Stomach (tissue), 9 donors: ENCODE data around the gene SLC5A2. TPM values are rescaled to one million over a fixed set of nuclear protein-coding genes. Genes with fewer than 3 reads are reported as not detected.
A peak's percentile ranks its signal among the peaks of the same experiment; 100 is the strongest.
"Not testable (repeated sequence)": the region's sequence is repeated elsewhere in the genome, so short reads cannot be mapped to it uniquely, and the experiment has no call there.

Experiments used
- DNase-seq, 2 donors: peaks; one replicate each; pipeline versions ENCODE4 v3.0.0 to v3.0.0-alpha.2; 2013 to 2019
- H3K27ac ChIP-seq, 5 donors: fragments of 200-600 bp in 4 of 5; sonication (generic) in 4 of 5; one replicate each; pipeline ENCODE4 v1.5.1; 2013 to 2019; ENCODE audit warnings: mild to moderate bottlenecking in 1 of 5, moderate library complexity in 1 of 5
- H3K27me3 ChIP-seq, 3 donors: fragments of 200-600 bp; sonication (generic); one replicate each; pipeline ENCODE4 v1.5.1; 2017 to 2019; ENCODE audit warnings: mixed run types in 1 of 3
- H3K36me3 ChIP-seq, 4 donors: fragments of 200-600 bp; sonication (generic); 1 replicate in 3 of 4; 2 replicates in 1 of 4; pipeline ENCODE4 v1.5.1; 2016 to 2019
- H3K4me1 ChIP-seq, 4 donors: fragments of 200-600 bp; sonication (generic); one replicate each; pipeline ENCODE4 v1.5.1; 2016 to 2019
- H3K4me3 ChIP-seq, 4 donors: fragments of 200-600 bp; sonication (generic) in 3 of 4; one replicate each; pipeline ENCODE4 v1.5.1; 2016 to 2019; ENCODE audit warnings: mild to moderate bottlenecking in 1 of 4
- H3K9me3 ChIP-seq, 4 donors: fragments of 200-600 bp; sonication (generic); one replicate each; pipeline ENCODE4 v1.5.1; 2016 to 2019
- EP300 ChIP-seq: sonication (generic); formaldehyde crosslinking; IDR thresholded peaks from one replicate; pipeline ENCODE4 v1.6.1; 2017; ENCODE audit warnings: antibody characterized with exemption
- POLR2A ChIP-seq, 4 donors: fragments of 450-650 bp; IDR thresholded peaks; one replicate each; pipeline ENCODE4 v1.6.1; 2016; ENCODE audit warnings: antibody characterized with exemption in 4 of 4, control low read depth in 2 of 4, mild to moderate bottlenecking in 1 of 4, moderate library complexity in 1 of 4
- POLR2AphosphoS5 ChIP-seq, 3 donors: sonication (generic); formaldehyde crosslinking; IDR thresholded peaks; one replicate each; pipeline ENCODE4 v1.6.1; 2016; ENCODE audit warnings: antibody characterized with exemption in 3 of 3
- WGBS, 5 donors: extraction: QIAGEN DNeasy Blood & Tissue Kit in 3 of 5; methylation state at CpG; one replicate each; pipeline versions ENCODE4 v1.1.5 to v1.1.7; 2013 to 2018; 5-methylcytosine and 5-hydroxymethylcytosine counted together
- intact Hi-C: fragments of 100-400 bp; cut with DNase I; formaldehyde crosslinking; loops from one replicate; pipeline ENCODE4 v1.15.1; 2023; ENCODE audit warnings: low total_unique reads
- polyA plus RNA-seq, 3 donors: library from polyadenylated mRNA; stranded (reverse); fragments of 200-250 nt; gene quantifications; one replicate each; pipeline ENCODE4 v1.2.3, GENCODE V29; 2013
- total RNA-seq, 5 donors: library from RNA; depleted of rRNA; stranded (reverse); fragments of >200 nt; gene quantifications; one replicate each; pipeline versions ENCODE4 v1.1.0 to v1.2.3, GENCODE V29; 2014 to 2016
- TF ChIP-seq, protein P1 (sequence below), 7 experiments: fragments of 450-650 bp in 4 of 7; fragments of 200-600 bp in 3 of 7; sonication (generic) in 3 of 7; IDR thresholded peaks; one replicate each; pipeline ENCODE4 v1.5.1; 2016 to 2019; ENCODE audit warnings: antibody characterized with exemption in 7 of 7, control low read depth in 2 of 7, mild to moderate bottlenecking in 1 of 7
- donor health status: healthy with polysubstance abuse.
- donor health status: Bipolar disorder and iron deficiency.
- donor health status: healthy.

SLC5A2 gene
- total and polyA plus RNA-seq, 8 donors, result 0.62 to 1.8 (median 0.76) TPM; not detected in 5

DNA sequence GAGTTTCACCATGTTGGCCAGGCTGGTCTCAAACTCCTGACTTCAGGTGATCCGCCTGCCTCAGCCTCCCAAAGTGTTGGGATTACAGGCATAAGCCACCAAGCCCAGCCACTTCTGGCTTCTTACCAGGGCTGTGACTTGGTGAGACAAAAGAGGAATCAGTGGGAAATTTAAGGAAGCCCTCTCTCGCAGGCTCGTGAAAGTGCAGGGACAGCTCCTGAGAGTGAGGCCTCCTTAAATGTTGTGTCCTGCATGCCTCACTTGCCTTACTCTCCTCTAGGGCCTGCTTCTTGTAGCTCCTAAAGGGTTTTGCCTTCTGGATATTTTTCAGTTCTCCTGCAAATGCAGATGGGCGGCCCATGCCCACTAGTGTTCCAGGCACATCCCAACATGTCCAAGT, 50.0 kb downstream of the SLC5A2 start:
- H3K9me3 ChIP-seq, result no peaks in the 10 kb centered on the region
- TF ChIP-seq POLR2A (IDR thresholded peaks at IDR 0.05) (no peak), EP300 (no peak), POLR2AphosphoS5 (IDR thresholded peaks at IDR 0.05) (no peak)
- TF ChIP-seq, protein P1, sequence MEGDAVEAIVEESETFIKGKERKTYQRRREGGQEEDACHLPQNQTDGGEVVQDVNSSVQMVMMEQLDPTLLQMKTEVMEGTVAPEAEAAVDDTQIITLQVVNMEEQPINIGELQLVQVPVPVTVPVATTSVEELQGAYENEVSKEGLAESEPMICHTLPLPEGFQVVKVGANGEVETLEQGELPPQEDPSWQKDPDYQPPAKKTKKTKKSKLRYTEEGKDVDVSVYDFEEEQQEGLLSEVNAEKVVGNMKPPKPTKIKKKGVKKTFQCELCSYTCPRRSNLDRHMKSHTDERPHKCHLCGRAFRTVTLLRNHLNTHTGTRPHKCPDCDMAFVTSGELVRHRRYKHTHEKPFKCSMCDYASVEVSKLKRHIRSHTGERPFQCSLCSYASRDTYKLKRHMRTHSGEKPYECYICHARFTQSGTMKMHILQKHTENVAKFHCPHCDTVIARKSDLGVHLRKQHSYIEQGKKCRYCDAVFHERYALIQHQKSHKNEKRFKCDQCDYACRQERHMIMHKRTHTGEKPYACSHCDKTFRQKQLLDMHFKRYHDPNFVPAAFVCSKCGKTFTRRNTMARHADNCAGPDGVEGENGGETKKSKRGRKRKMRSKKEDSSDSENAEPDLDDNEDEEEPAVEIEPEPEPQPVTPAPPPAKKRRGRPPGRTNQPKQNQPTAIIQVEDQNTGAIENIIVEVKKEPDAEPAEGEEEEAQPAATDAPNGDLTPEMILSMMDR (IDR thresholded peaks at IDR 0.05), result no peak
- no peak overlapping the region for H3K4me3 ChIP-seq
- intact Hi-C loops, result no loop called here
- WGBS, 5 donors, result 79 to 90% (median 85%) methylated on average over 4 of the region's 4 CpGs
- peaks cover 0 to 62% (median 31%) of the 10 kb centered on the region in 3 donors for H3K27me3 ChIP-seq
- no peak for DNase-seq
- peaks cover 12 to 31% (median 23%) of the 10 kb centered on the region in 4 donors for H3K4me1 ChIP-seq
- H3K36me3 ChIP-seq, result no peaks in the 10 kb centered on the region
- no peak overlapping the region for H3K27ac ChIP-seq

DNA sequence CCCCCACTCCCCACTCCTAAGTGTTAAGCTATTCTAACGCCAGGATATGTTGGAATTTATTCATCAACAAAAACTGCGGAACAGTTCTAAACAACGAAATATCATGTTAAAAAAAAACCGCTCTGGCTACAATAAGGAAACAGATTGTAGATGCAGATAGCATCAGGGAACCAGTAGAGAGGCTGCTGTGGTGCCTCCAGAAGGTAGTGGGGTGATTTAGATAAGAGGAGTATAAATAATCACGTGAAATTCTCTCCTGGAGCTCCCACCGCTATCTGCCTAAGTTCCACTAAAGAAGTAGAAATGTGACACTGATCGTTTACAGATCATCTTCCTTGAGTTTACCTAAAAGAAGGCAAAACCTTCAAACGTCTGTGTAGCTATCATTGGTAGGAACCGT, 52.8 kb downstream of the SLC5A2 start:
- intact Hi-C loops, result no loop called here
- Histone ChIP-seq H3K4me1 (peaks cover 6 to 11% (median 7%) of the 10 kb centered on the region in 4 donors), H3K27ac (no peak overlapping the region), H3K4me3 (no peak overlapping the region), H3K9me3 (peaks cover 0 to 10% (median 6%) of the 10 kb centered on the region in 4 donors), H3K27me3 (peaks cover 0 to 66% (median 14%) of the 10 kb centered on the region in 3 donors), H3K36me3 (no peaks in the 10 kb centered on the region)
- TF ChIP-seq, protein P1 (IDR thresholded peaks at IDR 0.05), result no peak
- no peak for TF ChIP-seq EP300
- no peak for TF ChIP-seq POLR2AphosphoS5 (IDR thresholded peaks at IDR 0.05)
- TF ChIP-seq POLR2A (IDR thresholded peaks at IDR 0.05), result no peak
- DNase-seq, result no peak
- 34 to 48% (median 43%) methylated on average over 9 of the region's 9 CpGs for WGBS, 5 donors

DNA sequence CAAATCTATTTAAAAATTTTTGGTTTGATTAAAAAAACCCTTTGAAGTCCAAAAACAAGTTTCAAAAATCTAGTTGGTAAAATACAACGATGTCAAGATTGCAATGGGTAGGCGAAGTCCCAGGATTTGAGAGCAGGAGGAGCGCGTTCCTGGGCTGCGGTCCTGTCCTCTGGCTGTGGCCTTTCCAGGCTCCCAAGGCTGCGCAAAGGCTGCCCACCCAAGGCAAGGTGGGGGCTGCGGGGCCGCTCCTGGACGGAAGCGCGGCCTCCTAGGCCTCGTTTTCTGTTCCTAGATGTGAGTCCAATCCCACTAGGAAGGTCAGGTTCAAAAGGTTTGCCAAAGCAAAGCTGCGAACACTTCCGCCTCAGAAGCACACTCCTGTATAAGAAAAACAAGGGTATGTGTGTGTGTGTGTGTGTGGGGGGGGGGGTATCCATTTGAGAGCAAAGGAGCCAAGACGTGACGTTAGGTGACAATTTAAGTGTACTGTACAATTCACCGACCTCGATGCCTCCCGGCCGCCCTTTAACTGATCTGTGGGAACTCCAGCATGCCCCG, 54.0 kb downstream of the SLC5A2 start:
- TF ChIP-seq POLR2AphosphoS5 (IDR thresholded peaks at IDR 0.05) (no peak), EP300 (no peak), POLR2A (IDR thresholded peaks at IDR 0.05) (no peak)
- TF ChIP-seq, protein P1 (IDR thresholded peaks at IDR 0.05), result no peak
- peaks cover 0 to 10% (median 6%) of the 10 kb centered on the region in 4 donors for H3K9me3 ChIP-seq
- H3K27me3 ChIP-seq, result peaks cover 0 to 61% (median 14%) of the 10 kb centered on the region in 3 donors
- no peak for DNase-seq
- no peaks in the 10 kb centered on the region for H3K36me3 ChIP-seq
- intact Hi-C loops, result no loop called here
- peak overlapping the region in 2 of 5 donors; percentile 3 to 9 for H3K27ac ChIP-seq
- peaks cover 6 to 11% (median 7%) of the 10 kb centered on the region in 4 donors for H3K4me1 ChIP-seq
- 55 to 65% (median 58%) methylated on average over 20 to 21 of the region's 21 CpGs for WGBS, 5 donors
- peak overlapping the region; percentile 33 to 51 (median 38) for H3K4me3 ChIP-seq

DNA sequence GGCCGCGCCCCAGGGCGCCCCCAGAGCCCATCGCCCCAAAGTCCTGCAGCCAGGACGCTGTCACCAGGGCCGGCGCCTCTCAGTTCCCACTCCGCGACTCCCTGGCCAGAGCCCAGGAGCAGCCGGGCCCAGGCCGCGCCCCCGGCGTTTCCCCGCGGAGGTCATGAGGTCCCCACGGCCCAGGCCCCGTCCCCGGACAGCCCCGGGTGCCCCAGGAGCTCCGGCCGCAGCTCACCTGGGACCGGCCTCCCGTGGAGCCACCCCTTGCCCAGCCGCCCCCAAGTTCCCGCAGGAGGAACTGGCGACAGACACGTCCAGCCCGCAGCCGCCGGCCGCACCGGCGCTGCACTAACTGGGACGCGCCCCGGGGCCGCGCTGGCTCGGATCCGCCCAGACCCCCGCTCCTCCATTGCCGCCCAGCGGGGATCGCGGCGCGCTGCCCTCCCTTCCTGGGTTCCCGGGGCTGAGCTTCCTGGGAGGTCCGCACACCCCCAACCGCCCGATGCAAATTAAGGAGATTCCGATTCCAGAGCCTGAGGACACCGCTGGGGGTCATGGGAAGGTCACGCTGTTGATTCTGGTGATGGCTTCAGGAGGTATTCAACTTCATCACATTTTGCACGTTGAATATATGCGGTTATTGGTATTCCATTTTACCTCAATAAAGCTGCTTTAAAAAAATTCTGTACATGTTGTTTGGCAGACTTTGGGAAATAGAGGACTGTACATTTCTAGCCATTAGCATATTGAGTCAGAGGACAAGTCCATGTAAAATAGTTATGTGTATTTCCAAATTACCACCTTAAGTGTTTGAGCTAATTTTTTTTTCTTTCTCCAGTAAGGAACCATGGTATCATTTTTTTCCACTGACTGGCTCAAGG, 54.7 kb downstream of the SLC5A2 start:
- intact Hi-C loops, result no loop called here
- peaks cover 0 to 60% (median 14%) of the 10 kb centered on the region in 3 donors for H3K27me3 ChIP-seq
- H3K4me1 ChIP-seq, result peaks cover 6 to 11% (median 7%) of the 10 kb centered on the region in 4 donors
- H3K36me3 ChIP-seq, result no peaks in the 10 kb centered on the region
- H3K4me3 ChIP-seq, result peak overlapping the region; percentile 33 to 51 (median 38)
- peak overlapping the region in 2 of 5 donors; percentile 3 to 9 for H3K27ac ChIP-seq
- 3 to 19% (median 11%) methylated on average over 26 to 57 of the region's 57 CpGs for WGBS, 5 donors
- no peak for TF ChIP-seq EP300
- TF ChIP-seq, protein P1 (IDR thresholded peaks at IDR 0.05), result no peak
- TF ChIP-seq POLR2AphosphoS5 (IDR thresholded peaks at IDR 0.05), result no peak
- no peak for TF ChIP-seq POLR2A (IDR thresholded peaks at IDR 0.05)
- DNase-seq, result peak in 1 of 2 donors; percentile 62
- peaks cover 0 to 14% (median 9%) of the 10 kb centered on the region in 4 donors for H3K9me3 ChIP-seq

DNA sequence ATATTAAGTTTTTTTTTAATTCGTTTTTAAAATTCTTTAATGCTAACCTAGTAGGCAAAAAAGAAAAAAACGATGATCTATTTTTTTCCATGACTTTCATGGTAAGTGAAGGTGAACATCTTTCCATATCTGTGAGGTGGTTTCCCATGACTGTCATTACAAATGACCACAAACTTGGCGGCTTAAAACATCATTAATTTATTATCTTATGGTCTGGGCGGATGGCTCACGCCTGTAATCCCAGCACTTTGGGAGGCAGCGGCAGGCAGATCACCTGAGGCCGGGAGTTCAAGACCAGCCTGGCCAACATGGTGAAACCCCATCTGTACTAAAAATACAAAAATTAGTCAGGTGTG, 55.3 kb downstream of the SLC5A2 start:
- 70 to 83% (median 76%) methylated on average over 7 of the region's 7 CpGs for WGBS, 5 donors
- DNase-seq, H3K4me3 ChIP-seq, H3K27ac ChIP-seq, H3K36me3 ChIP-seq, intact Hi-C loops: not testable (repeated sequence)
- Histone ChIP-seq H3K4me1 (peaks cover 6 to 11% (median 7%) of the 10 kb centered on the region in 4 donors), H3K9me3 (peaks cover 0 to 19% (median 13%) of the 10 kb centered on the region in 4 donors), H3K27me3 (peaks cover 0 to 54% (median 14%) of the 10 kb centered on the region in 3 donors)

DNA sequence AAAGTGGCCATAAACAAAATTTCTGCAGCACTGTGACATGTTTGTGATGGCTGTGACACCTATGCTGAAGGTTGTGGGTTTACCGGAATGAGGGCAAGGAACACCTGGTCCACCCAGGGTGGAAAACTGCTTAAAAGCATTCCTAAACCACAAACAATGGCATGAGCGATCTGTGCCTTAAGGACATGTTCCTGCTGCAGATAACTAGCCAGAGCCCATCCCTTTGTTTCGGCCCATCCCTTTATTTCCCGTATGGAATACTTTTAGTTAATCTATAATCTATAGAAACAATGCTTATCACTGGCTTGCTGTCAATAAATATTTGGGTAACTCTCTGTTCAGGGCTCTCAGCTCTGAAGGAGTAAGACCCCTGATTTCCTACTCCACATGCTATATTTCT, 56.8 kb downstream of the SLC5A2 start:
- Histone ChIP-seq H3K27me3 (peaks cover 0 to 41% (median 14%) of the 10 kb centered on the region in 3 donors), H3K4me1 (peaks cover 6 to 11% (median 7%) of the 10 kb centered on the region in 4 donors), H3K9me3 (peaks cover 0 to 19% (median 13%) of the 10 kb centered on the region in 4 donors)
- H3K36me3 ChIP-seq, intact Hi-C loops, H3K4me3 ChIP-seq, H3K27ac ChIP-seq, DNase-seq: not testable (repeated sequence)
- WGBS, 5 donors, result 78 to 87% (median 80%) methylated on average over 4 of the region's 4 CpGs
